Osteoblast (primary cell): ENCODE measurements around the gene ENGASE. TPM values are rescaled to one million over a fixed set of nuclear protein-coding genes. Genes with fewer than 3 reads are reported as not detected.

Experiments used
- DNase-seq: peaks from one replicate; pipeline ENCODE4 v3.0.0; 2011; ENCODE audit warnings: low spot score, mixed read lengths; ENCODE audit not compliant: insufficient read length; ENCODE audit errors: missing footprints
- H2AFZ ChIP-seq: 2 replicates; pipeline ENCODE4 v1.6.0; 2011; ENCODE audit warnings: mild to moderate bottlenecking, low read length
- H3K27ac ChIP-seq: 2 replicates; pipeline ENCODE4 v1.5.1; 2011; ENCODE audit warnings: mild to moderate bottlenecking, low read depth, low read length, moderate library complexity
- H3K27me3 ChIP-seq: 2 replicates; pipeline ENCODE4 v1.6.0; 2012; ENCODE audit warnings: mild to moderate bottlenecking, control low read depth, inconsistent platforms, low read length, moderate library complexity; ENCODE audit not compliant: insufficient read depth
- H3K36me3 ChIP-seq: 2 replicates; pipeline ENCODE4 v1.5.1; 2011; ENCODE audit warnings: mild to moderate bottlenecking, low read length, control low read depth, moderate library complexity; ENCODE audit not compliant: insufficient read depth
- H3K4me1 ChIP-seq: 2 replicates; pipeline ENCODE4 v1.5.1; 2011; ENCODE audit warnings: mild to moderate bottlenecking, low read length, control low read depth, moderate library complexity; ENCODE audit not compliant: insufficient read depth
- H3K4me2 ChIP-seq: 2 replicates; pipeline ENCODE4 v1.6.0; 2011; ENCODE audit warnings: mild to moderate bottlenecking, low read length; ENCODE audit not compliant: insufficient read depth
- H3K4me3 ChIP-seq: fragments of 200-600 bp; sonication (generic); 3 replicates; pipeline ENCODE4 v1.5.1; 2012; ENCODE audit warnings: mild to moderate bottlenecking, low read length, inconsistent platforms; ENCODE audit not compliant: insufficient read depth
- H3K79me2 ChIP-seq: 2 replicates; pipeline ENCODE4 v1.6.0; 2012; ENCODE audit warnings: mild to moderate bottlenecking, low read length, control low read depth, inconsistent platforms; ENCODE audit not compliant: insufficient read depth
- H3K9me3 ChIP-seq: 2 replicates; pipeline ENCODE4 v1.5.1; 2011; ENCODE audit warnings: low read depth, low read length, control low read depth
- H4K20me1 ChIP-seq: 2 replicates; pipeline ENCODE4 v1.6.0; 2012; ENCODE audit warnings: mild to moderate bottlenecking, low read length, control low read depth; ENCODE audit not compliant: insufficient read depth
- CTCF ChIP-seq: IDR thresholded peaks from 2 replicates; pipeline ENCODE4 v1.5.1; 2011; ENCODE audit warnings: mild to moderate bottlenecking, low read depth, low read length, moderate library complexity; ENCODE audit errors: extremely low read depth
- total RNA-seq: library from RNA; depleted of rRNA; stranded (reverse); fragments of >200 nt; gene quantifications from 2 replicates; pipeline ENCODE4 v1.2.3, GENCODE V29; 2012

Gene ENGASE
- total RNA-seq, 1 donor = 14.5 TPM

- Histone ChIP-seq H3K36me3 (peaks cover 5% of the 10 kb centered on the region), H3K4me1 (no peaks in the 10 kb centered on the region), H3K9me3 (no peaks in the 10 kb centered on the region), H3K27me3 (peaks cover 13% of the 10 kb centered on the region), H3K4me3 (no peak overlapping the region), H3K79me2 (no peaks in the 10 kb centered on the region), H4K20me1 (peaks cover 18% of the 10 kb centered on the region), H3K27ac (no peak overlapping the region), H3K4me2 (no peak overlapping the region), H2AFZ (no peak overlapping the region)
- no peak for TF ChIP-seq CTCF
- DNase-seq = peak; percentile 68
Measured at GRCh38 chr17:79088247-79088996, 13.8 kb downstream of the ENGASE start.

- no peaks in the 10 kb centered on the region for H3K79me2 ChIP-seq
- no peaks in the 10 kb centered on the region for H3K4me1 ChIP-seq
- DNase-seq = peak; percentile 46
- no peaks in the 10 kb centered on the region for H3K9me3 ChIP-seq
- H4K20me1 ChIP-seq = peaks cover 17% of the 10 kb centered on the region
- H3K27ac ChIP-seq = no peak overlapping the region
- H3K27me3 ChIP-seq = peaks cover 16% of the 10 kb centered on the region
- H3K36me3 ChIP-seq = peaks cover under 1% of the 10 kb centered on the region
- no peak for TF ChIP-seq CTCF
- no peak overlapping the region for H3K4me2 ChIP-seq
- H2AFZ ChIP-seq = no peak overlapping the region
- no peak overlapping the region for H3K4me3 ChIP-seq
Measured at GRCh38 chr17:79088997-79089328, 14.3 kb downstream of the ENGASE start.

- peak overlapping the region; percentile 13 for H3K4me2 ChIP-seq
- DNase-seq = peak; percentile 81
- no peaks in the 10 kb centered on the region for H3K9me3 ChIP-seq
- peaks cover 17% of the 10 kb centered on the region for H4K20me1 ChIP-seq
- TF ChIP-seq CTCF = no peak
- H3K36me3 ChIP-seq = no peaks in the 10 kb centered on the region
- no peaks in the 10 kb centered on the region for H3K4me1 ChIP-seq
- peaks cover 19% of the 10 kb centered on the region for H3K27me3 ChIP-seq
- H3K27ac ChIP-seq = no peak overlapping the region
- H3K79me2 ChIP-seq = no peaks in the 10 kb centered on the region
- no peak overlapping the region for H2AFZ ChIP-seq
- no peak overlapping the region for H3K4me3 ChIP-seq
Measured at GRCh38 chr17:79089720-79090442, 15.3 kb downstream of the ENGASE start.
